Measurements from ENCODE around the gene RPL37A. TPM values are rescaled to one million over a fixed set of nuclear protein-coding genes. Genes with fewer than 3 reads are reported as not detected.

The RPL37A gene
- 1,405 and 2,009 TPM in 2 replicates for total RNA-seq (2014; rRNA removed; shearing (Covaris generic))

DNA sequence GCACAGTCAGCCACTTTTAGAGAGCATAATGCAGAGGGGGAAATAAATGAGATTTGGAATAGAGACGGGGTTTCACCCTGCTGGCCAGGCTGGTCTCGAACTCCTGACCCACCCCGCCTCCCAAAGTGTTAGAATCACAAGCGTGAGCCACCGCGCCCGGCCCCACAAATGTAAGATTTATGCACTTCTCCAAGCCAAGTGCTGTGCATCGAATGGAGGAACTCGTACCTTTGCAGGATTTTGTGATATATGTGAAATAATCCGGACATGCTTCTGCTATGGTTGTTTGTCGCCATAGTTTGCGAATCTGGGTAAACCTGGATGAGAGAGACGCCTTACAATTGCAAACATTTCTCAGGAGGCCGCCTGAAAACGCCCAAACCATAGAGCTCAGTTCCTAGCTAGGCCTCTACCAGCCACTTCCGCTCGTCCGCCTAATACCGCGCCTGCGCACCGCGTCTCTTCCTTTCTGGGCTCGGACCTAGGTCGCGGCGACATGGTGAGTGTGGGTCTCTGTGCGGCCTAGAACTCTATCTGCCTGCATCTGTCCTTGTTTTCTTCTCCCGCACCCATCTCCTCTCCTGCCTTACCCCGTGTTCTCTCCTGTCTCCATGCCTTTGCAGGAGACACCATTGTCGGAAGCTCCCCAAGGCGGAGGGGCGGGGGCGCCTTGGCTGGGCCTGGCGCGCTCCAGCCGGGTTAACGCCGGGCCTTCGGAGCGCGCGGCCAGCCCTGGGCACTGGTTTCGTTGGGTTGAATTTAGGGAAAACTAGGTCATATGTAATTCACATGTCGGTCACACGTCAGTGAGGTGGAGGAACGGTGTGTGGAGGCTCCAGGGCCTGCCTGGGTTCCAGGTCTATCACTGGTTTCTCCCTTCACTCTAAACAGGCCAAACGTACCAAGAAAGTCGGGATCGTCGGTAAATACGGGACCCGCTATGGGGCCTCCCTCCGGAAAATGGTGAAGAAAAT, at the start of gene RPL37A:
Gene RPL37A (plus strand): TSS at position 466 of the 974 bp plus-strand sequence. CDS start 31 bp downstream, at position 497.
- peak; percentile 96 for DNase-seq (ENCODE audit: low spot score)
- in situ Hi-C loops (cut with HindIII; ENCODE audit: low sequenced_read_pairs) = no loop called here

DNA sequence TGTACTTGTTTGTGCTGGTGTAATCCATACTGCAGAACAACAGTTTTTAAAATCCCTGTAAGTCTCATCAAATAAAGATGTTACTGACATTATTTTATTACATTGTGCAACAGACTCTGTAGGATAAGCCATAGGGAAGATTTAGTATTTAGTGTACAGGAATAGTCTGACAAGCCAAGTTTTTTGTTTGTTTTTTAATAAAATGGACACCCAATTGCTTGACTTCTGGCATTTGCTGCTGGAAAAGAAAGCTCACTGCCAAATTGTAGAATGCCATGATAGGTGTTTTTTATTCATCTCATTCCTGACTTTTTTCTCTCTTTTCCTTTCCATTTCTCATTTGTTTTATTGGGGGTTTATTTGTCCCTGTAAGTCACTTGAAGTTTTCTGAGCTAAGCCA, 48.3 kb upstream of the RPL37A start:
- no peak for DNase-seq (ENCODE audit: low spot score)
- in situ Hi-C loops (cut with HindIII; ENCODE audit: low sequenced_read_pairs) = no loop called here

DNA sequence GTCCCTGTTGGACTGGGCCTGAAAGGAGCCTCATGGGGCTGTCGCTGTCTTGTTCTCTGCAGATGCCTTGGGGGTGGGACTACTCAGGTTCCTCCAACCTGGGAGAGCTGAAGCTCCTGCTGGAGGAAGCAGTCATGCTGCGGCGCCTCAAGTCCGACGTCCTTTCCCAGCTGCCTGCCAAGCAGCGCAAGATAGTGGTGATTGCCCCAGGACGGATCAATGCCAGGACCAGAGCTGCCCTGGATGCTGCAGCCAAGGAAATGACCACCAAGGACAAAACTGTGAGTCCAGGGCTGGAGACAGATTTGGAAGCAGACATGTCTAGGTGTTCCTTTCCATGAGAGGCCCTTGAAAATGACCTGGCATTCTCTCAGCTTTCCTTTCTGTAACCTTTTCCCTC, 47.9 kb upstream of the RPL37A start:
- in situ Hi-C loops (cut with HindIII; ENCODE audit: low sequenced_read_pairs) = no loop called here
- DNase-seq (ENCODE audit: low spot score) = no peak

DNA sequence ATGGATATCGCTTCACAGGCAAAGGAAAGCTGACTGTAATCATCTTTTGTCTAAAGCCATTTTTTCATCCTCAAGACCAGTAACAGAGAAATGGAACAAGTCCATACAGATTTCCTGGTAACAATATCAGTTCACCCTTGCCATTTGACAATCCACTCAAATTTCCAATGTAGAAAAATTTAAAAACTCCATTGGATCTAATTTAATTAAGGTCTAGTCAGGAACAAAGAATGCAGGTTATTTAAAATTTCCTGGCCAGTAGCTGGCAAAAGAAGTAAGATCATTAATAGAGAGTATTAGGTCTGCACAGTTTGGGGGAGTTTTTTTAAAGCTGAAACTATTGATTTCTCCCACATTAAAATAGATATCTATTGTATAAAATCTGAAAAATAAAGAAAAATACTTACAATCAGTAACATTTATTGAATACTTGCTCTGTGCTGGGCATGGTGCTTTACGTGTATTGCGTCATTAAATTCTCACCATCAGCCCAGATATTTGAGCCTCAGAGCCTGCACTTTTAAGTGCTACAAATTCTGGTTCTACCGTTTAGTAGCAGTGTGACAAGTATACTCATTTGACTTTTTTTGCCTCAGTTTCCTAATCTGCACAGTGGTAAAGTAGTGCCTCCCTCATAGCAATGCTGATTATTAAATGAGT, 44.6 kb upstream of the RPL37A start:
- in situ Hi-C loops (cut with HindIII; ENCODE audit: low sequenced_read_pairs) = no loop called here
- no peak for DNase-seq (ENCODE audit: low spot score)

DNA sequence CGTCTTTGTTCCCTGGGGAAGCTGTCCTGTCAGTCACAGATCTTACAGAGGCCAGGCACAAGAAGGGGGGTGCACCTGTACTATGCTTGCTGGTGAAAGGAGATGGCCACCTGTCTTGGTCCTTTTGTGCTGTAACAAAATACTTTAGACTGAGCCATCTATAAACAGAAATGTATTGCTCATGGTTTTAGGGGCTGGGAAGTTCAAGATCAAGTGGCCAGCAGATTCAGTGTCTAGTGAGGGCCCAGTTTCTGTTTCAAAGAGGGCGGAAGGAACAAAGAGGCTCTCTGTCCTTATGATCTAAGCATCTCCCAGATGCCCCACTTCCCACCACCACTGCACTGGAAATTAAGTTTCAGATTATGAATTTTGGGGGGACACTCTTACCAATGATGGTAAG, 35.5 kb upstream of the RPL37A start:
- in situ Hi-C loops (cut with HindIII; ENCODE audit: low sequenced_read_pairs) = no loop called here

DNA sequence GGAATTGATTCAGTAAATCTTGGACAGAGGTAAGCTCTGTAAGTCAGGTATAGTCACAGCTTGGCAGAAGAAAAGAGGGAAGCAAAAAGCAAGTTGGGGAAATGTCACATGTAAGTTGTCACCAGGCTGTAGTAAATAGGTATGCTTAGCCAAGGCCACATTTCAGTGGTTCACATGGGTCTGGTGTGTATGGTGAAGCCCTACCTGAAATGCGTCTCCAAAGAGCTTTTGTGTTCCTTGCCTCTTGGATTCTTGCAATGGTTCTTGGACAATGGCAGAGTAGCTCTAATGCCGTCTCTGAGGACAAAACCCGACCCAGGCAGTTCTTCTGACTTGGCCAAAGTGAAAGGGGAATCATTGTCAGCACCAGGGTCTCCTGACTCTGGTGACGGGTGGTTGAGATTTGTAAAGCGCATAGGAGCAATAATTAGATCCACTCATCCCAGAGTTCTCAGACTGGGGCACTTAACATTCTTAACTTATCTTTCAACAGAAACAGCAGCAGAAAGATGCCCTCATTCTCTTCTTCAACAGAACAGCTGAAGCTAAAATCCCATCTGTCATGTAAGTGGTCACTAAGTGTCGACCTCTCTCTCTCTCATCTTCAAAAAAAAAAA, 34.4 kb upstream of the RPL37A start:
- in situ Hi-C loops (cut with HindIII; ENCODE audit: low sequenced_read_pairs) = no loop called here
- no peak for DNase-seq (ENCODE audit: low spot score)

More for the DNA sequence above, 35.5 kb upstream of the RPL37A start:
- DNase-seq (ENCODE audit: low spot score) = no peak

DNA sequence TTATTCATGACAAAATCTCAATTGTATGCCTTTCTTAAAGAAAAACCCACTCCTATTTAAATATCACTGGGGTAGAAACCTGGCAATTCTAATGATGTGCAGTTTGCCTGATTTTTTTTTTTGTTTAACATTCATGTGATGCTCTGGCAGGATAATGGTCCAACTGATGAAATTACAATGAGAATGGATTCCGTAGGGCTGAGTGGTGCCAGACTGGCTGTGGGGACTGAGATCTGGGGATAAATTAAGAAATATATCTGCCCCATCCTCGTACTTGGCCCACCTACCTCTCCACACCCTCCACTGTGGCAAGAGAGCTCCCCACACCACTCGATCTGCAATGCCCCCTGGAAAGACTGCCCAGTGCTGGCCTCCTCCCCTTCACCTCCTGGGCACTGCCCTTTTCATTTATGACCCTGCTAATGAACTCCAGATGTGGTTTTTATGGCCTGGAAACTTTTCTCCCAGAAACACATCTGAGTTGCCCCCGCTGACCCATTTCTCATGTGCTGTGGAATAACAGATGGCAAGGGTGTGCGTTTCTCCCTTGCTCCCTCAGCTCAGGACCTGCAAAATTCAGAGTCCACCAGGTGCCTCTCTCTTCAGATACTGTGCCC, 33.0 kb upstream of the RPL37A start:
- in situ Hi-C loops (cut with HindIII; ENCODE audit: low sequenced_read_pairs) = no loop called here
- no peak for DNase-seq (ENCODE audit: low spot score)

DNA sequence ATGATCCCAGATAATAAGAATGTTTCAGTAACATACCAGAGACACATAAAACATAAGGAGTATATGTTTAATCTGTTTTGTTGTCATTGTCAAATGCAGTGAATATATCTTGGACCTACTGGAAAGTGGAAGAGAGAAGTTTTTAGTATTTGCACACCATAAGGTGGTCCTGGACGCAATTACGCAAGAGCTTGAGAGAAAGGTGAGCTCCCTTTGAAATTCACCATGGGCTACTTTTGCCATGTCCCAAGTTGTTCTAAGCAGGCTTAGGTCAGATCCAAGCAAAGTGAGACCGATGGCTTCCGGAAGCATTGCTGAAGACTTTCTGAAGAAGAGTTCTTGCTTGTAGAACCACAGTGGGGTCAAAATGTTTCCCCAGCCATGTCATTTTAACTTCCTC, 30.8 kb upstream of the RPL37A start:
- no peak for DNase-seq (ENCODE audit: low spot score)
- in situ Hi-C loops (cut with HindIII; ENCODE audit: low sequenced_read_pairs) = no loop called here

DNA sequence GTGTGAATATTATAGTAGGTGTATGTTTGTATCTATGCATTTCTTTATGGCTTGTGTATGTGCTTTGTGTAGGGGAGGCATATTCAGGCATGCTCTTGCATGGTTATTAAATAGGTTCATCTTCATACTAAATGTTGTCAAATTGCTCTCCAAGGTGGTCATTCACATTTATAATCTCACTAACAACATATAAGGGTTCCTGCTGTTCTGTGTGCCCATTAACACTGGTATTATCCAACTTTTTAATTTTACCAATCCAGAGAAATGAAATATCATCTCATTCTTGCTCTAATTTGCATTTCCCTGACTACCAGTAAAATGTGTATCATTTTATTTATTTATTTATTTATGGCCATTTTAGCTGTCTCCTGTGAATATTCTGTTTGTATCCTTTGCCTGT, 29.0 kb upstream of the RPL37A start:
- in situ Hi-C loops (cut with HindIII; ENCODE audit: low sequenced_read_pairs) = no loop called here
- no peak for DNase-seq (ENCODE audit: low spot score)

DNA sequence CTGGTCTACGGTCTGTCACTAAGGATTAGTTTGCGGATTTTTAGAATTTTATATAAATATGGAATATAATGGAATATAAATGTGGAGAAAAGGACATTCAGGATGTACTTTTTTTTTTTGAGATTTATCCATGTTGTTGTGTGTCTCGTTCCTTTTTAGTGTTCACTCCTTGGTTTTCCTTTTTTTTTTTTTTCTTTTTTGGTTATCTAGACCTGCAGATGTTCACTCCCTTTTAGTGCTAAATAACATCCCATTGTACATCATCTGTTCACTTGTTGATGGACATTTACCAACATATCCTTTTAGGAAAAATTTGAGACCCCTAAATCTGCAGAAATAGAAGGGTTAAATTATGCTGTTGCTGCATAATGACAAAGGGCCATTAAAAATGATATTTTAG, 25.5 kb upstream of the RPL37A start:
- in situ Hi-C loops (cut with HindIII; ENCODE audit: low sequenced_read_pairs) = no loop called here
- no peak for DNase-seq (ENCODE audit: low spot score)

DNA sequence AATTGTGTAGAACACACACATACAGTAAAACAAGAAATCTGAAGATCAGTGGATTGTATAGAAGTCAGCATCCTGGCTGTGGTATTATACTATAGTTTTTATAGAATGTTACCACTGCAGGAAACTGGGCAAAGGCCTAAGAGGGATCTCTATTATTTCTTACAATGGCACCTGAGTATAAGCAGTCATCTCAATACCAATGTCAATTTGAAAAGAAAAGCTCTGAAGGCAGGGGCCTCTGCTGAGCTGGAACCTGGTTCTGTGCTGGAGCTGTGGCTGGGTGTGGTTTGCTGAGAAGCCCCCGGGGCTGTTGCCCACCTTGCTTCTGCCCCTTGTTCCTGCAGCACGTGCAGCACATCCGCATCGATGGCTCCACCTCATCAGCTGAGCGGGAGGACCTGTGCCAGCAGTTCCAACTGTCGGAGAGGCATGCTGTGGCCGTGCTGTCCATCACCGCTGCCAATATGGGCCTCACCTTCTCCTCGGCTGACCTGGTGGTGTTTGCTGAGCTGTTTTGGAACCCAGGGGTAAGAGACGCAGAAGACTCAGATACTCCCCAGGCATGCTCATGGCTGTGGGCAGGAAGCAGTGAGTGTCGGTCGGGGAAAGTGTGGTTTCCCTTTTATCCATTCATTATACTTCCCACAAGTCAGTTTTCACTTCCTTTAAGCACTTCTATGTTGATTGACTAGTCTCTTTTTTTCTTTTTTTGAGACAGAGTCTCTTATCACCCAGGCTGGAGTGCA, 23.5 kb upstream of the RPL37A start:
- DNase-seq (ENCODE audit: low spot score) = no peak
- in situ Hi-C loops (cut with HindIII; ENCODE audit: low sequenced_read_pairs) = no loop called here

DNA sequence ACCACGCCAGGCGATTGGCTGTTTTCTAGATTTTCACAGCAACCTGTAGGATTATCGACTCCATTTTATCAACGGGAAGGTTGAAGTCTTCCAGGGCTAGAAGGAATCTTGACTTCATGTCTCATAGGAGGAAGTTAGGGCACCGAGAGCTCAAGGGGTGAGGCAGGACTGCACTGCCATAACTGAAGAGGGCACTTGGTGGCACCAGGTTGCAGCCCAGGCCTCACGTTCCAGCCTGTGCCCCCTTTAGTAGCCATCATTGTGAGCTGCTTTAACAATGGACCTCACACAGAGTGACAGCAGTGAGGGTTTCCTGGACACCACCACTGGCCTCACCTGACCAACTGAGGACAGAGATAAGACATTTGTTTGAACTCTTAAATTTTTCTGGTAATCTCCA, 22.9 kb upstream of the RPL37A start:
- in situ Hi-C loops (cut with HindIII; ENCODE audit: low sequenced_read_pairs) = no loop called here
- no peak for DNase-seq (ENCODE audit: low spot score)

DNA sequence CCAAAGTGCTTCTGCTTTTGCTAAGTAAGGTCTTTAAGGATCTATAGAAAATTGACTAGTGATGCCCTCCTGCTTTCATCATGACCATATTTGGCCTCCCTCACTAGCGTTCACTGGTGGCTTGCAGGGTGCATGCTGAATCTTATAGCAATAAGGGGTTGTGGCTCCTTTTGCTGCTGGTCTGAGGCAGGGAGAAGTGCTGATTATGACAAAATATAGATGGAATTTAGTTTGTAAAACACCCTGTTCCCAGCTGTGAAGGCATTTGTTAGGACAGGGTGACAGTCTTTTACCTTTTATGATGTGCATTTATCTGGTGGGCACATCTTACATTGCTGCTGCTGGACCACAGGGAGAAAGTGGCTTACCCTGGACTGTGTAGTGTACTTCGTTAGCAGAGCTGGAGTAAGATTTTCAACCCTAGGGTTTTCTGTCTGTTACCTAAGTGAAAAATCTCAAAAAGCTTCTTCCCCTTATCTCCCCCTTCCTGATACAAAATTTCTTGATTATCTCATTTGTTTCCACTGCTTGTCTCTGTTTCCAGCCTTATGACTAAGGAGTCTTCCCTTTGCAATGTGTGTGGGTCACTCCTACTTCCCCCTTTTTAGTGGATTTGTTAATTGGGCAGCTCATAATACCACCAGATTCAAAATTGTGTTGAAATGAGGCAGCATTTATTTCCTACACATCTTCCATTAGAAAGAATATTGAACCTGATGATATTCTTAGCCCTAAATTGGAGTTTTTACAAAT, 21.2 kb upstream of the RPL37A start:
- in situ Hi-C loops (cut with HindIII; ENCODE audit: low sequenced_read_pairs) = no loop called here
- no peak for DNase-seq (ENCODE audit: low spot score)

DNA sequence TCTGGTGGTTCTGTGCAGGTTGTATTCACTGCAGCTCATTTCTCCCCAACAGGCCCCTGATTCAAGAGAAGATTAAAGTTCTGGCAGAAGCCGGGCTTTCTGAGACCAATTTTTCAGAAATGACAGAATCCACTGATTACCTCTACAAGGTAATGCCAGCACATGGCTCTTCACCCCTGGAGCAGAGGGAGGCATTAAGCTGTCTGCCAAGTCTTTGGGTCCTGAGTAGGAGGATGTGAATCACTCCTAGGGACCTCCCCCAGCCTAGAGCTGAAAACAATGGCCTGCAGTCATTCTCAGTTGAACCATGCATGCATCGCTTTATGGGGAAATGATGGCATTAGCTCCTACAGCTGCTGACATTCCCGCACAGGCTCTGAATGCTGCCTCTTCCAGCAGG, 20.5 kb upstream of the RPL37A start:
- in situ Hi-C loops (cut with HindIII; ENCODE audit: low sequenced_read_pairs) = no loop called here
- DNase-seq (ENCODE audit: low spot score) = no peak

DNA sequence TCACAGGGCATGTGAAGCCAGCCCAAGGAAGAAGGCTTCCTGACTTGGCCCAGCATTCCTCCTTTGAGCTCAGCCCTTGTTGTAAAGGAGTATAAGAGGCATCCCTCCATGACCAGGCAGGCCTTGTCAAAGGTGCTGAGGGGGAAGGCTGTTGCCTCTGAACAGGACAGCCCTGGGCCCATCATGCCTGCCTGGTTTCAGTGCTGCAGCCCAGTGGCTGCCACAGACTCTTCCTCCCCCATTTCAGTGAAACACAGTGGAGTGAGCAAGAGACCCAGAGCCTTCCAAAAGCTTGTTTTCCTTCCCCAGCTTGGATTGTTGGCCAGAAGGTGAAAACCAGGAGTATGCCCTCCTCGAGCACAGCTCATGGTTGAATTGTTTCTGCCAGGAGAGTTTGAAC, 19.9 kb upstream of the RPL37A start:
- in situ Hi-C loops (cut with HindIII; ENCODE audit: low sequenced_read_pairs) = no loop called here
- no peak for DNase-seq (ENCODE audit: low spot score)

DNA sequence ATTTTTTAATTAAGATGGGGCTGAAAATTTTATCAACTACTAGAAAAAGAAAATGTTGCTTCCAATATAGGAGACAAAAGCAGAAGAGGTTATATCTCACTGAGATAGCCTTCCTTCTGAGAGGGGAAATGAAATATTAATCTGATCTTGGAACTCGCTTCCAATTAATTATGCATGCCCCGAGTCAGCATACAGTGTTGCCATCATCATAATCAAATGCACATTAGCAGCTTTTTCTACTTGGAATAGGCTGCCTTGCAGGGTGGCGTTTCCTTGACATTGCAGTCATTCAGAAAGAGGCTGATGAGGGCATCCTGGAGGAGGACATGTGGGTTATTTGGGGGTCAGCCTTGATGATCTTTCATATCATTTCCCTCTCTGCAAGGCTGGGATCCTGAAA, 18.4 kb upstream of the RPL37A start:
- no peak for DNase-seq (ENCODE audit: low spot score)
- in situ Hi-C loops (cut with HindIII; ENCODE audit: low sequenced_read_pairs) = no loop called here

DNA sequence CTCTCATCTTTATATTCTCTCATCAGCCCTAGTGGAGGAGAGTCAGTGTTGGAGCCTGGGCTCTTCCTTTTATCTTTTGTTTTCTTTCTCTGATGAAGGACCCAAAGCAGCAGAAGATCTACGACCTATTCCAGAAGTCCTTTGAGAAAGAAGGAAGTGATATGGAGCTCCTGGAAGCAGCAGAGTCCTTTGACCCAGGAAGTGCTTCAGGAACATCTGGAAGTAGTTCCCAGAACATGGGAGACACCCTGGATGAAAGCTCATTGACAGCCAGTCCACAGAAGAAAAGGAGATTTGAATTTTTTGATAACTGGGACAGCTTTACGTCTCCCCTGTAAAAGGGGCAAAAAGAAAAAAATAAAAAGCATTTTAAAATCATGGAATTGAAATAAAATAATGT, 16.0 kb upstream of the RPL37A start:
- no peak for DNase-seq (ENCODE audit: low spot score)
- in situ Hi-C loops (cut with HindIII; ENCODE audit: low sequenced_read_pairs) = no loop called here

DNA sequence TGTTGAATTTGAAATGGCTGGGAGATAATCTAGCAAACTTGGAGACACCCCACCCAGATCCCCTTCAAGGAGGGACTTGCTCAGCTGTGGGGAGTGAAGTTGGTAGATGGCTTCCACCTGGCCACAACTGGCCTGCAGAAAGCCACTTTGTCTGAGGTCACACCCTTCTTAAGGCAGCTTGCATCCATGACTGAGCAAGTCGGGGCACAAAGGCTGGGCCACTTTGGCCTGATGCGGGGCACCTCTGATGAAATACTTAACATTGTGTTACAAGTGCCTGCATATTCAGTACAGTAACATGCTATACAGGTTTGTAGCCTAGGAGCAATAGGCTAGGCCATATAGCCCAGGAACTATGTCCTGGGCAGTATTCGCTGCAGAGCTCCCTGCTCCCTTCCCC, 13.4 kb upstream of the RPL37A start:
- no peak for DNase-seq (ENCODE audit: low spot score)
- in situ Hi-C loops (cut with HindIII; ENCODE audit: low sequenced_read_pairs) = no loop called here
